Suprapubic skin (tissue), 4 donors: Measurements from ENCODE around the gene SEC14L1. TPM values are rescaled to one million over a fixed set of nuclear protein-coding genes. Genes with fewer than 3 reads are reported as not detected.
A peak's percentile ranks its signal among the peaks of the same experiment; 100 is the strongest.

Experiments
- DNase-seq, 2 donors: peaks; one replicate each; pipeline ENCODE4 v3.0.0-alpha.2; 2019; ENCODE audit warnings: low spot score in 2 of 2
- H3K27ac ChIP-seq: fragments of 200-600 bp; sonication (generic); one replicate; pipeline ENCODE4 v1.5.1; 2019
- H3K27me3 ChIP-seq: fragments of 200-600 bp; sonication (generic); one replicate; pipeline ENCODE4 v1.5.1; 2019
- H3K36me3 ChIP-seq: fragments of 200-600 bp; sonication (generic); one replicate; pipeline ENCODE4 v1.5.1; 2019
- H3K4me1 ChIP-seq: fragments of 200-600 bp; sonication (generic); one replicate; pipeline ENCODE4 v1.5.1; 2019
- H3K4me3 ChIP-seq: fragments of 200-600 bp; sonication (generic); one replicate; pipeline ENCODE4 v1.5.1; 2019; ENCODE audit warnings: mild to moderate bottlenecking
- H3K9me3 ChIP-seq: fragments of 200-600 bp; sonication (generic); one replicate; pipeline ENCODE4 v1.5.1; 2019
- CTCF ChIP-seq, 2 donors: fragments of 200-600 bp in 1 of 2; fragments of 450-650 bp in 1 of 2; sonication (generic) in 1 of 2; IDR thresholded peaks; one replicate each; pipeline ENCODE4 v1.5.1; 2016 to 2019; ENCODE audit warnings: antibody characterized with exemption in 2 of 2, mild to moderate bottlenecking in 1 of 2, moderate library complexity in 1 of 2
- EP300 ChIP-seq: sonication (generic); formaldehyde crosslinking; IDR thresholded peaks from one replicate; pipeline ENCODE4 v1.6.1; 2017; ENCODE audit warnings: antibody characterized with exemption
- POLR2A ChIP-seq, 2 donors: fragments of 450-650 bp; IDR thresholded peaks; one replicate each; pipeline ENCODE4 v1.6.1; 2017; ENCODE audit warnings: antibody characterized with exemption in 2 of 2, mild to moderate bottlenecking in 2 of 2, moderate library complexity in 2 of 2
- POLR2AphosphoS5 ChIP-seq, 3 donors: sonication (generic); formaldehyde crosslinking; IDR thresholded peaks; one replicate each; pipeline ENCODE4 v1.6.1; 2017; ENCODE audit warnings: antibody characterized with exemption in 3 of 3
- WGBS: methylation state at CpG from one replicate; pipeline ENCODE4 v1.1.5; 2018; 5-methylcytosine and 5-hydroxymethylcytosine counted together
- total RNA-seq, 4 donors: library from RNA; depleted of rRNA; stranded (reverse); fragments of >200 nt; gene quantifications; one replicate each; pipeline ENCODE4 v1.1.0, GENCODE V29; 2016

The SEC14L1 gene
- total RNA-seq, 4 donors from 2014 or later: 35.5 to 87.3 (median 51.6) TPM

GRCh38 chr17:77218902-77219301, 78.1 kb downstream of the SEC14L1 start:
- Histone ChIP-seq H3K9me3 (no peaks in the 10 kb centered on the region), H3K27me3 (no peaks in the 10 kb centered on the region), H3K36me3 (peaks cover 33% of the 10 kb centered on the region), H3K4me1 (no peaks in the 10 kb centered on the region), H3K27ac (no peak overlapping the region), H3K4me3 (no peak overlapping the region)
- DNase-seq: no peak
- TF ChIP-seq POLR2A (IDR thresholded peaks at IDR 0.05) (no peak), EP300 (no peak)
- WGBS: 89% methylated on average over 10 of the region's 10 CpGs

GRCh38 chr17:77222356-77222755, 81.6 kb downstream of the SEC14L1 start:
- WGBS: 77% methylated on average over 7 of the region's 7 CpGs
- H3K4me3 ChIP-seq: no peak overlapping the region
- H3K4me1 ChIP-seq: no peaks in the 10 kb centered on the region
- no peaks in the 10 kb centered on the region for H3K9me3 ChIP-seq
- DNase-seq: no peak
- TF ChIP-seq POLR2AphosphoS5 (IDR thresholded peaks at IDR 0.05) (no peak), CTCF (IDR thresholded peaks at IDR 0.05) (no peak), EP300 (no peak), POLR2A (IDR thresholded peaks at IDR 0.05) (no peak)
- no peaks in the 10 kb centered on the region for H3K27me3 ChIP-seq
- no peak overlapping the region for H3K27ac ChIP-seq
- peaks cover 5% of the 10 kb centered on the region for H3K36me3 ChIP-seq

DNA sequence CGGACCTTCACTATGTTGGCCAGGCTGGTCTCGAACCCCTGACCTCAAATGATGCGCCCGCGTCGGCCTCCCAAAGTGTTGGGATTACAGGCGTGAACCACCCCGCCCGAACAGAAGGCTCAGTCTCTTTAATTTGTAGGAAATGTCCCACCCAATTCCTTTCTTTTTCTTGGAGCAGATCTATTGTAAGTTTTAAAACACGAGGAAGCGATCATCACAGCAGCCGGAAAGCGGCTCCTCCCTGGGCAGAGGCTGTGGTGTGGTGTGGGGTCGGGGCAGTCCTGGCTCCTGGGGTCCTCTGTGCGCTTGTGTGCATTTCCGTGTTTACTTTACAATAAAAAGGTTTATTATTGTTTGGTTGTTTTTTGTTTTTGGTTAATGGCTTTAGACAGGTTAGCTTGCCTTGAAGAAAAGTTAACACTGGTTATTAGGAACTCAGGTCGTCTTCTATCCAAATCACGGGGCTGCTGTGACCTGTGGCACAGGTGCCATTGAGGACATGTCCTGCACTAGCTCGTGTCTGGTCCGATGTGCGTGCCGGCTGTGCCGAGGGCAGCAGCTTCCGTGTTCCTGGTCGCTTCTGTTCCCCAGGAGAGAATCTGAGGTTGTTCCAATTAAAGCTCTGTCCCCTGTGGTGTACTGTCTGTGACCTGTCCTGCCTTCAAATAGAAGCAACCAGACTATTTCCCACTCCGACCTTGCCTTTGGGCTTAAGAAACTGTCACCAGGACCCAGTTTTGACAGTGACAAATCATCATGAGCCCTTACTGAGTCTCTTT, 83.1 kb downstream of the SEC14L1 start:
- Histone ChIP-seq H3K27me3 (no peaks in the 10 kb centered on the region), H3K9me3 (no peaks in the 10 kb centered on the region), H3K27ac (peak overlapping the region; percentile 27), H3K4me3 (no peak overlapping the region), H3K36me3 (no peaks in the 10 kb centered on the region), H3K4me1 (no peaks in the 10 kb centered on the region)
- 77% methylated on average over 26 of the region's 26 CpGs for WGBS
- DNase-seq: no peak
- TF ChIP-seq POLR2AphosphoS5 (IDR thresholded peaks at IDR 0.05): no peak
- no peak for TF ChIP-seq CTCF (IDR thresholded peaks at IDR 0.05)
- no peak for TF ChIP-seq POLR2A (IDR thresholded peaks at IDR 0.05)
- TF ChIP-seq EP300: no peak

DNA sequence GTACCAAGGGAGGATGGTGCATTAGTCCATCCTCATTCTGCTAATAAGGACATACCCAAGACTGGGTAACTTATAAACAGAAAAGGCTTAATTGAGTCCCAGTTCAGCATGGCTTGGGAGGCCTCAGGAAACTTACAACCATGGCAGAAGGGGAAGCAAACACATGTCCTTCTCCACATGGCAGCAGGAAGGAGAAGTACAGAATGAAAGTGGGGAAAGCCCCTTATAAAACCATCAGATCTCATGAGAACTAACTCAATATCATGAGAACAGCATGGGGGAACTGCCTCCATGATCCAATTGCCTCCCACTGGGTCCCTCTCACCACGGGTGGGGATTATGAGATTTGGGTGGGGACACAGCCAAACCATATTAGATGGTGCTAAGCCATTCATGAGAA, 84.5 kb downstream of the SEC14L1 start:
- no peak for DNase-seq
- no peaks in the 10 kb centered on the region for H3K9me3 ChIP-seq
- no peaks in the 10 kb centered on the region for H3K36me3 ChIP-seq
- no peaks in the 10 kb centered on the region for H3K27me3 ChIP-seq
- H3K4me1 ChIP-seq: no peaks in the 10 kb centered on the region
- H3K4me3 ChIP-seq: no peak overlapping the region
- no peak overlapping the region for H3K27ac ChIP-seq
- 69% methylated on average over 1 of the region's 1 CpG for WGBS
- no peak for TF ChIP-seq POLR2AphosphoS5 (IDR thresholded peaks at IDR 0.05)
- no peak for TF ChIP-seq CTCF (IDR thresholded peaks at IDR 0.05)
- no peak for TF ChIP-seq EP300
- no peak for TF ChIP-seq POLR2A (IDR thresholded peaks at IDR 0.05)

DNA sequence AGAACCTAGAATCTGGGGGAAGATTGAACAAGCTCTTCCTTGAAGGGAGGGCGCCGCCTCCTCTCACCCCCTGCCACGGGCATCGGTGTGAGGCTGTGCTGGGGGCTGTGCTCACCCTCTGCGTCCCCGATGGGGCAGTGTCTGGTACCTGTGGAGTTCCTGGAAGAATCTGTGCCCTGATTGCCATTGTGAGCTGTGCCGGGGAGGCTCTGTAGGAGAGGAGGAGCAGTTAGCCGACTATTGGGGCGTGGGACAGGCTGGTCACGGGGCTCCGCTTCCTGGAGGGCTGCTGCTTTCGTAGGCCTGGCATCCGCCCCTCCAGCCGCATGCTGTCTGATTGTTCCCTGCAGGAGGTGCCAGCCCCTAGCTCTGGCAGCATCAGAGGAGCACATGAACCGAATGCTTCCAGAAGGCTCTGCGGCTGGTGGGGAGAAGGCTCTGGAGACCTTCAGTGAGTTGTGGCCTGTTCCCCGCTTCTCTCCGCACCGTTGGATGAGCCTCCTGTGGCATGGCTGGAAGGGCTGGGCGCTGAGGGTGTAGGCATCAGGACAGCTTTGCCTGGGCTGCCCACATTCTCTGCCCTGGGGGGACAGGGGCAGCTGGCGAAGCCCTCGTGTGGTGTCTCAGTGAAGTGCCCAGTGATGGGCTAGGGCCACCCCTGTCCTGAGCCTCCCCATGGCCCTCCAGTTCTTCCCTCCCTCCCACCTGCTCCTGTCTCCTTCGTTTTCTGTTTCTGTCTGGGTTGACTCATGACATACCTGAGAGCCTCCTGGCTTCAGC, 86.9 kb downstream of the SEC14L1 start:
- Histone ChIP-seq H3K9me3 (no peaks in the 10 kb centered on the region), H3K27ac (peak overlapping the region; percentile 33), H3K36me3 (no peaks in the 10 kb centered on the region), H3K4me1 (no peaks in the 10 kb centered on the region), H3K4me3 (no peak overlapping the region), H3K27me3 (no peaks in the 10 kb centered on the region)
- WGBS: 70% methylated on average over 7 of the region's 23 CpGs
- no peak for DNase-seq
- TF ChIP-seq CTCF (IDR thresholded peaks at IDR 0.05) (no peak), POLR2AphosphoS5 (IDR thresholded peaks at IDR 0.05) (no peak), EP300 (no peak), POLR2A (IDR thresholded peaks at IDR 0.05) (no peak)
